ENCODE results near the gene HIVEP3.

GRCh38 chr1:41842326-41842725 lies 76.4 kb downstream of the HIVEP3 start:
- TF ChIP-seq POLR2A (IDR thresholded peaks at IDR 0.05; ENCODE audit: low read depth, low read length): no peak
- no peak for TF ChIP-seq POLR2AphosphoS5 (IDR thresholded peaks at IDR 0.05; ENCODE audit: low read depth, low read length)
- TF ChIP-seq TAF1 (IDR thresholded peaks at IDR 0.05; ENCODE audit: low read depth, low read length): no peak
- TF ChIP-seq SPI1 (IDR thresholded peaks at IDR 0.05; ENCODE audit: low read depth, low read length): no peak

Measured in GM12891 (cell line).